Measurements from ENCODE around the gene C6orf15.

Gene C6orf15

DNA sequence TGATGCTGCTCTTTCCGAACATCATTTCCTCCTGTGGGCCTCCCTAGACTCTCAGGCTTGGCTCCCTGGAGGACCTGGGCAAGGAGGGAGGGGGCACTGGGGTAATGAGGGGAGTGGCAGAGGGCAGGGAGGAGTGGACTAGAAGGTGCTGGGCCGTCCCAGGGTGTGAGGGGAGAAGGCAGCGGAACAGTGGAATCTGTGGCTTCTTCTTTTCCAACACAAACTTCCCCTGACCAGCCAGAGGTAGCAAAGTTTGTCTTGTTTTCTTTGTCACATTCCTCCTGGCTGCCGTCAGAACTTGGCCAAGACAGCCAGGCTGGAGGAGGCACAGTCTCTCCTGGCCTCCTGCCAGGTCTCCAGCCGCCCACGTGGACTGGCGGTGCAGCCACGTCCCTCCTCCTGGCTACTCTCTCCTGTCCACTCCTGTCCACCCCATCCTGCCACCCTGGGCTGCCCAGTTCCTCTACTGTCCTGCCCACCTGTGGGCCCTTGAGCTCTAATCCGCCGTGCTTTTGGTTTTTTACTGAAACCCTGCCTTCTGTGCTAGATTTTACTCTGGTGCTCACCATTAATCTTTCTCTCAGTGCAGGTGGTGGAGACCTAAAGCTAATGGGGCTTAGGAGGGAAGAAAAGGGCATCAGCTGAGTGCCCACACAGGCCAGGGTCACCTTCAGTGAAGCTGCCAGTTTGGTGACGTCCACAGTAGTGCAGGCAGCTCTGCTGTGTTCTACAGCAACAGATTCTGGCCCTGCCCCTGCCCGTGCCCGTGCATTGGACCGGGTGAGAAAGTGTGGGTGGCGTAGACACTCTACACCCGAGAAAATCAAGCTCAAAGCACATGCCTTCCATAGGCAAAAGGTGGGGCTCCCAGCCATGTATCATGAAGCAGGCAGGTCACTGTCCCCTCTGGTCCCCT lies 10.7 kb upstream of the C6orf15 start:
- peak overlapping the region; percentile 47 for H3K27ac ChIP-seq
- TF ChIP-seq, protein P1, sequence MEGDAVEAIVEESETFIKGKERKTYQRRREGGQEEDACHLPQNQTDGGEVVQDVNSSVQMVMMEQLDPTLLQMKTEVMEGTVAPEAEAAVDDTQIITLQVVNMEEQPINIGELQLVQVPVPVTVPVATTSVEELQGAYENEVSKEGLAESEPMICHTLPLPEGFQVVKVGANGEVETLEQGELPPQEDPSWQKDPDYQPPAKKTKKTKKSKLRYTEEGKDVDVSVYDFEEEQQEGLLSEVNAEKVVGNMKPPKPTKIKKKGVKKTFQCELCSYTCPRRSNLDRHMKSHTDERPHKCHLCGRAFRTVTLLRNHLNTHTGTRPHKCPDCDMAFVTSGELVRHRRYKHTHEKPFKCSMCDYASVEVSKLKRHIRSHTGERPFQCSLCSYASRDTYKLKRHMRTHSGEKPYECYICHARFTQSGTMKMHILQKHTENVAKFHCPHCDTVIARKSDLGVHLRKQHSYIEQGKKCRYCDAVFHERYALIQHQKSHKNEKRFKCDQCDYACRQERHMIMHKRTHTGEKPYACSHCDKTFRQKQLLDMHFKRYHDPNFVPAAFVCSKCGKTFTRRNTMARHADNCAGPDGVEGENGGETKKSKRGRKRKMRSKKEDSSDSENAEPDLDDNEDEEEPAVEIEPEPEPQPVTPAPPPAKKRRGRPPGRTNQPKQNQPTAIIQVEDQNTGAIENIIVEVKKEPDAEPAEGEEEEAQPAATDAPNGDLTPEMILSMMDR (conservative IDR thresholded peaks at IDR 0.05) = no peak

DNA sequence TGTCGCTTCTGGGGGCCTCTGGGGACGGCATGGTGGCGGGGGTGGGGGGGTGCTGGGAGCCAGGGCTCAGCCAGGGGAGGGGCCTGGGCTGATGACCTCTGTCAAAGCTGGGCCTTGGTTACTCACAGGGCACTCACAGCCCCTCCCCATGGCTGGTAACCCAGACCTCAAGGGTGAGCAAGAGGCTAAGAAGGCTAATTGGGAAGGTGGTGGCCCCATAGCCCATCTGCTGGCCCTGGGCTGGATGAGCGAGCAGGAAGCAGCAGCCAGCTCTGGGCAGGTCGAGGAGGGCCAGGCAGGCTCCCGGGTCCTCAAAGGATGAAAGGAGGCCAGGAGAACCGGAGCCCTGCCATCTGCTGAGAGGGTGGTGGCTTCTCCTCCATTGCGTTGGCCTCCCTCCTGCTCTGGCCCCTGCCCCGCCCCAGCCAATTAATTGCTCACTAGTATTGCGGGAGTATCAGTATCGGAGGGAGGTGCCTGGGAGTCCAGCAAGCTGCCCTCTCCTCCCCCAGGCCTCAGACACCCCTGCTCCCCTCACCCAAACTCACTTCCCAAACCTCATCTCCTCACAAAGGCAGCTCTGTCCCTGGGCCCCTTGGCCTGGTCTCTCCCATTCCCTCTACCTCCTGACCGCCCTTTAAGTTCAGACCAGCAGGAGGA lies 8.9 kb upstream of the C6orf15 start:
- H3K27ac ChIP-seq = no peak overlapping the region; the same call in 1 of the 2 replicates
- TF ChIP-seq, protein P1 (conservative IDR thresholded peaks at IDR 0.05) = no peak

DNA sequence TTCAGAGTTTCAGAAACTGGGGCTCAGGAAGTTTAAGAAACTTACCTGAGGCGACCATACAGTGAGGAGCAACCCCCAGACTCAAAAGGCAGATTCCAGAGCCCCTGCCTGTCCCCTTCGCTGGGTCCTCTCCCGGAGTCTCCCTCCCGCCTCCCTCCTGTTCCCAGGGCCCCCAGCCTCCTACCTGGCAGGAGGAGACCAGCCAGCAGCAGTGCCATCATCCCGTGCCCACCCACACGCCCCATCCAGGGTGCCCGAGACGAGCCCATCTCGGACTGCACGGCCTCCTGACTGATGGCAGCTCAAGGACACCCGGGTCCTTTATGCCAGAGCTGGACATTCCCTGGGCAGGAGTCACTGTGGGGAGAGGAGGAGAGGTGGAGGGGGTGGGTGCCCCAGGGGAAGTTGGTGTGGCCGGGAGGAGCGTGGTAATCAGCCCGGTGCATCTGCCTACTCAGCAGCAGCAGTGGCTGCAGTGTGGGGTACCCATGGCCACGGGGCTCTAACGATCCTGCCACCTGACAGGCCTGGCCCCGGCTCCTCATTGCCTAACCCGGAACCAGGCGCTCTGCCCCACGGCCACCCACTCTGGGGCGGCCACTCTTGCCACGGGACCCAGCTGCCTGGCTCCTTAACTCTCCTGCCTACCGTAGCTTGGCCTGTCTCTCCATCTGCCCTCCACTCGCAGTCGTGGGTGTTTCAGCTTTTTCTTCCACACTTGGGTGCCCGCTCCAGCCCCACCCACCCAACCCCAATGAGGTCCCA lies 8.0 kb upstream of the C6orf15 start, which contains the start of gene CDSN:
TSS of gene CDSN (minus strand) at position 296 of the 765 bp plus-strand sequence. CDS start at position 269, 27 bp downstream.
- no peak within 1 kb of the TSS for H3K27ac ChIP-seq
- TF ChIP-seq, protein P1 (conservative IDR thresholded peaks at IDR 0.05) = no peak

DNA sequence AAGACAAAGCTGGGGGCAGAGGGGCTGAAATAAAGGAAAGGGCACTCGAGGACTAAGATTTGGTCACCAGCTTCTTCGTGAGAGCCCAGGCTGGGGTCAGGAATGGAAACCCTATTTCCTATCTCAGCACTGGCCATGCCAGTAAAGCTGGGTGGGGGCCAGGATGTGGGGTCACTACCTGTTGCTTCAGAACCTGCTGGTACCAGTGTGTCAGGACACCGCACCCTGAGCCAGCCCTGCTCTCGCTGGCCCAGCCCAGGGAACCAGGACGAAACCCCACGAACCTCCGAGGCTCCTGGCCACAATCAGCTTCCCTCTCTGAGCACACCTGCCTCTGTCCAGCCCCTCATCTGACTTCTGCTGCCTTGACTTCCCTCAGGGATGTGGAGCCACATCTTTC lies 5.8 kb upstream of the C6orf15 start:
- TF ChIP-seq, protein P1 (conservative IDR thresholded peaks at IDR 0.05) = no peak
- no peak overlapping the region for H3K27ac ChIP-seq

DNA sequence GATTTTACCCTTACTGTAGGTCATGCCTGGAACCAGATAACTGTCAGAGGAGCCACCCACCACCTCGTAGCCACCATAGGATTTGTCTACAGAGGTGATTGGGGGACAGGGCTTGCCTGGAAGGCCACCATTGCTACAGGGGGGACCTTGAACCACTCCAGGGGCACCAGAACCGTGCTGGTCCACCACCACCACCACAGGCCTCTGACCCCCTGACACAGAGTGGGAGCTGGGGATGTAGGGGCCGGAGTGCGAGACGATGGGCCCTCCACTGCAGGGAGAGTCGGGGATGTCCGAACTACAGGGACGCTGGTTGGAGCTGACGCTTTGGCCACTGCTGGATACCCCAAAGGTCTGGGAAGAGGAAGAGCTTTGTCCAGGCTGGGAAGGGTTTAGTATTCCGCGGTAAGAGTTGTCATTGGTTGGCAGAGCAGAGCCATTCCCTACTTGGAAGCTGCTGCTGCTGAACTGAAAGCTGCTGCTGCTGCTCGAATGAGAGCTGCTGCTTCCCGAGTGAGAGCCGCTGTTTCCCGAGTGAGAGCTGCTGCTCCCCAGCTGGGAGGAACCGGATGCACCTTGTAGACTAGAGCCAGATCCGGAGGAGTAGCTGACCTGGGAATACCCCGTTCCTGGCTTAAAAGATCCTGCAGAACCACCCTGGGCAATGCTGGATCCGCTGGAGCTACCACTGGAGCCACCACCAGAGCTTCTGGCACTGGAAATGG lies 4.4 kb upstream of the C6orf15 start:
- TF ChIP-seq, protein P1 (conservative IDR thresholded peaks at IDR 0.05) = no peak
- no peak overlapping the region for H3K27ac ChIP-seq

DNA sequence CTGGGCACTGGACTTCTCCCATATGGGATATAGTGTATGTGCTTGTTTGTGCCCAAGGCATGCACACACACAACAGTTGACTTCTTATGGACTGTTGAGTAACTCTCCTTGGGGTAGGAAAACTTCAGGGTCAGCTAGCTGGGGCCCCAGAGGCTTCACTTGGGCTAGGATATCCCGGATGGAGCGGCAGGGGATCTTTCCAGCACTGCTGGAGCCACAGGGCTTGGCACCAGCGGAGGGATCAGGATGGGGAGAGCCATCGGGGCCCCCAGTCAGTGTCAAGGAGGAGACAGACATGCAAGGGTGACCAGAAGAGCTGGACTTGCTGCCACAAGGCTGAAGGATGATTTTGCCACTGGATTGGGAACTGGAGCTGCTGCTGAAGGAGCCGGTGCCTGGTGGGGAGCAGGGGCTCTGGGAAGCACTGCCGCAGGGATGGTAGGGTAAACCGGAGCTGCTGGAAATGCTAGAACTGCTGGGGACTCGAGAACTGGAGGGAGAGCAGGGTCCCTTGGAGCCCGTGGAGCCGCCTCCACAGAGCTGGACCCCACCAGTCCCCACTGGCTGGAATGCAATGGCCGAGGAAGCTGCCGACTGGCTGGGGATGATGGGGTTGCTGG lies 3.7 kb upstream of the C6orf15 start:
- TF ChIP-seq, protein P1 (conservative IDR thresholded peaks at IDR 0.05) = no peak
- no peak overlapping the region for H3K27ac ChIP-seq

Measured in VCaP (cell line).